Measurements from ENCODE around the gene PCSK2. TPM values are rescaled to one million over a fixed set of nuclear protein-coding genes. Genes with fewer than 3 reads are reported as not detected.

PCSK2 gene
- total and polyA plus RNA-seq, 12 donors = 0.32 to 47.6 (median 5.3) TPM

GRCh38 chr20:17223553-17223952 lies 3.3 kb upstream of the PCSK2 start:
- intact Hi-C loops (cut with DNase I) = no loop called here
- H3K9me3 ChIP-seq (replicated peaks in 1 of 3) = no peaks in the 10 kb centered on the region
- WGBS, 4 donors = 41 to 55% (median 45%) methylated on average over 3 of the region's 3 CpGs
- no peak for TF ChIP-seq POLR2A (IDR thresholded peaks at IDR 0.05)
- no peak for TF ChIP-seq CTCF (IDR thresholded peaks at IDR 0.05)
- H3K27ac ChIP-seq = no peak overlapping the region
- H3K27me3 ChIP-seq = peaks cover 33% of the 10 kb centered on the region
- DNase-seq = no peak
- no peak overlapping the region for H3K4me3 ChIP-seq
- no peaks in the 10 kb centered on the region for H3K4me1 ChIP-seq (replicated peaks in 1 of 2)
- H3K36me3 ChIP-seq (replicated peaks in 1 of 2) = no peaks in the 10 kb centered on the region

GRCh38 chr20:17225851-17226409 lies 910 bp upstream of the PCSK2 start:
- Histone ChIP-seq H3K4me1 (replicated peaks in 1 of 2) (no peaks in the 10 kb centered on the region), H3K4me3 (peak overlapping the region in 1 of 4 donors; percentile 26), H3K36me3 (replicated peaks in 1 of 2) (no peaks in the 10 kb centered on the region), H3K27me3 (peaks cover 33% of the 10 kb centered on the region), H3K27ac (peak overlapping the region in 1 of 5 donors; percentile 12), H3K9me3 (replicated peaks in 1 of 3) (no peaks in the 10 kb centered on the region)
- WGBS, 4 donors = 2 to 5% (median 3%) methylated on average over 9 to 38 of the region's 38 CpGs
- TF ChIP-seq POLR2A (IDR thresholded peaks at IDR 0.05) = no peak
- TF ChIP-seq CTCF (IDR thresholded peaks at IDR 0.05) = no peak
- intact Hi-C loops (cut with DNase I) = no loop called here
- DNase-seq = peak in 3 of 7 donors; percentile 15 to 56 (median 20)

- peaks cover 33% of the 10 kb centered on the region for H3K27me3 ChIP-seq
- no peaks in the 10 kb centered on the region for H3K36me3 ChIP-seq (replicated peaks in 1 of 2)
- H3K4me1 ChIP-seq (replicated peaks in 1 of 2) = no peaks in the 10 kb centered on the region
- intact Hi-C loops (cut with DNase I) = no loop called here
- TF ChIP-seq POLR2A (IDR thresholded peaks at IDR 0.05) (no peak), CTCF (IDR thresholded peaks at IDR 0.05) (no peak)
- DNase-seq = peak in 1 of 7 donors; percentile 53
- WGBS, 4 donors = 0 to 4% (median 2%) methylated on average over 8 to 17 of the region's 17 CpGs
- H3K9me3 ChIP-seq (replicated peaks in 1 of 3) = no peaks in the 10 kb centered on the region
- H3K4me3 ChIP-seq = peak overlapping the region in 1 of 4 donors; percentile 26
- H3K27ac ChIP-seq = no peak overlapping the region
Measured at GRCh38 chr20:17227219-17227575, 357 bp downstream of the PCSK2 start.

GRCh38 chr20:17227669-17228623 lies 1.1 kb downstream of the PCSK2 start:
- Histone ChIP-seq H3K4me3 (no peak overlapping the region), H3K27ac (peak overlapping the region in 1 of 5 donors; percentile 12), H3K4me1 (replicated peaks in 1 of 2) (no peaks in the 10 kb centered on the region), H3K27me3 (peaks cover 33% of the 10 kb centered on the region), H3K9me3 (replicated peaks in 1 of 3) (no peaks in the 10 kb centered on the region), H3K36me3 (replicated peaks in 1 of 2) (no peaks in the 10 kb centered on the region)
- no peak for TF ChIP-seq POLR2A (IDR thresholded peaks at IDR 0.05)
- no peak for TF ChIP-seq CTCF (IDR thresholded peaks at IDR 0.05)
- intact Hi-C loops (cut with DNase I) = no loop called here
- 4 to 8% (median 4%) methylated on average over 14 to 35 of the region's 35 CpGs for WGBS, 4 donors
- peak in 1 of 7 donors; percentile 52 for DNase-seq
